Measurements from ENCODE around the gene EPHA7.

Gene EPHA7

DNA sequence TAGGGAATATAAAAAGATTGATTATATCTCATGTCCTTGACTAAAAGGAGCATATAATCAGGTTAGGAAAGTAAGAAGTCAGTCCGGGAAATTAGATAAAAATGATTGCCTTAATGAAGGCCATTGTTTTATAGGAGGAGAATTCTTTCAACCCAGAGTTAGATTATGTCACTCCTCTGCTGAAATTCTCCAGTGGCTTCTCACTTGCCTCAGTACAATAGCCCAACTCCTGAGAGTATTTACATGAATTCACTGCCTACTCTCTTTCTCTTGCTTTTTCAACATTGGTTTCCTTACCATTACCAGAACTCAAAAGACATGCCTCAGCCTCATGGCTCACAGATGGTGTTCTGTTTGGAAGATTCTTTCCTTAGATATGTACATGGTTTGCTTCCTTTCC lies 114.9 kb downstream of the EPHA7 start:
- H3K36me3 ChIP-seq (ENCODE audit: control insufficient read depth in 1 of 2, insufficient read depth in 2 of 2, low read length in 2 of 2) = no peaks in the 10 kb centered on the region
- H3K27ac ChIP-seq (ENCODE audit: low read depth, low read length) = no peak overlapping the region
- no peaks in the 10 kb centered on the region for H3K9me3 ChIP-seq (ENCODE audit: control insufficient read depth in 1 of 2, low read length in 2 of 2)
- no peaks in the 10 kb centered on the region for H3K27me3 ChIP-seq (ENCODE audit: control insufficient read depth in 1 of 2, insufficient read depth in 2 of 2, low read length in 2 of 2)
- H3K4me3 ChIP-seq (ENCODE audit: low read depth in 1 of 2, low read length in 2 of 2) = no peak overlapping the region
- no peaks in the 10 kb centered on the region for H3K4me1 ChIP-seq (ENCODE audit: control insufficient read depth in 1 of 2, insufficient read depth in 2 of 2, low read length in 2 of 2)
- H3K9ac ChIP-seq (ENCODE audit: low read depth in 1 of 2, low read length in 2 of 2) = no peak overlapping the region

GRCh38 chr6:93300661-93301060 lies 118.7 kb downstream of the EPHA7 start:
- Histone ChIP-seq H3K9me3 (ENCODE audit: control insufficient read depth in 1 of 2, low read length in 2 of 2) (no peaks in the 10 kb centered on the region), H3K27ac (ENCODE audit: low read depth, low read length) (no peak overlapping the region), H3K4me3 (ENCODE audit: low read depth in 1 of 2, low read length in 2 of 2) (no peak overlapping the region), H3K4me1 (ENCODE audit: control insufficient read depth in 1 of 2, insufficient read depth in 2 of 2, low read length in 2 of 2) (no peaks in the 10 kb centered on the region), H3K27me3 (ENCODE audit: control insufficient read depth in 1 of 2, insufficient read depth in 2 of 2, low read length in 2 of 2) (no peaks in the 10 kb centered on the region), H3K9ac (ENCODE audit: low read depth in 1 of 2, low read length in 2 of 2) (no peak overlapping the region), H3K36me3 (ENCODE audit: control insufficient read depth in 1 of 2, insufficient read depth in 2 of 2, low read length in 2 of 2) (no peaks in the 10 kb centered on the region)

GRCh38 chr6:93299622-93300021 lies 119.7 kb downstream of the EPHA7 start:
- H3K4me3 ChIP-seq (ENCODE audit: low read depth in 1 of 2, low read length in 2 of 2) = no peak overlapping the region
- H3K36me3 ChIP-seq (ENCODE audit: control insufficient read depth in 1 of 2, insufficient read depth in 2 of 2, low read length in 2 of 2) = no peaks in the 10 kb centered on the region
- H3K27me3 ChIP-seq (ENCODE audit: control insufficient read depth in 1 of 2, insufficient read depth in 2 of 2, low read length in 2 of 2) = no peaks in the 10 kb centered on the region
- no peak overlapping the region for H3K9ac ChIP-seq (ENCODE audit: low read depth in 1 of 2, low read length in 2 of 2)
- no peaks in the 10 kb centered on the region for H3K4me1 ChIP-seq (ENCODE audit: control insufficient read depth in 1 of 2, insufficient read depth in 2 of 2, low read length in 2 of 2)
- no peaks in the 10 kb centered on the region for H3K9me3 ChIP-seq (ENCODE audit: control insufficient read depth in 1 of 2, low read length in 2 of 2)
- no peak overlapping the region for H3K27ac ChIP-seq (ENCODE audit: low read depth, low read length)

DNA sequence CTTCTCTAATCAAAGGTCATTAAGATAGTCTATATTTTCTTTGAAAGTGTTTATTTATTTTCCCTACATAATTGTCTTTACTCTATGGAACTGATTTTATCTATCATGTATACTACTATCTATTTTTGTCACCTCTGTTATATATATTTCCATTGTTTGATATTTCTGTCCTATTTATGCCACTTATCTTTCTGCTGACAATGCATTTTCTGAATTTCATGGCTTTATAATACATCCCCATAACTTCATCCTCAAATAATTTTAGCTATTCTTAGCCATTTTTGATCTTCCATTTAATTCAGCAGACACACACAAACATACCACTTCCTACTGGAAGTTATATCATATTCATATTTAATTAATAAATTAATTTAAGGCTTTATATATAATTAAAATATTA lies 123.7 kb downstream of the EPHA7 start:
- Histone ChIP-seq H3K36me3 (ENCODE audit: control insufficient read depth in 1 of 2, insufficient read depth in 2 of 2, low read length in 2 of 2) (no peaks in the 10 kb centered on the region), H3K4me1 (ENCODE audit: control insufficient read depth in 1 of 2, insufficient read depth in 2 of 2, low read length in 2 of 2) (no peaks in the 10 kb centered on the region), H3K4me3 (ENCODE audit: low read depth in 1 of 2, low read length in 2 of 2) (no peak overlapping the region), H3K27ac (ENCODE audit: low read depth, low read length) (no peak overlapping the region), H3K9me3 (ENCODE audit: control insufficient read depth in 1 of 2, low read length in 2 of 2) (no peaks in the 10 kb centered on the region), H3K27me3 (ENCODE audit: control insufficient read depth in 1 of 2, insufficient read depth in 2 of 2, low read length in 2 of 2) (no peaks in the 10 kb centered on the region), H3K9ac (ENCODE audit: low read depth in 1 of 2, low read length in 2 of 2) (no peak overlapping the region)

- Histone ChIP-seq H3K4me1 (ENCODE audit: control insufficient read depth in 1 of 2, insufficient read depth in 2 of 2, low read length in 2 of 2) (no peaks in the 10 kb centered on the region), H3K4me3 (ENCODE audit: low read depth in 1 of 2, low read length in 2 of 2) (no peak overlapping the region), H3K9me3 (ENCODE audit: control insufficient read depth in 1 of 2, low read length in 2 of 2) (no peaks in the 10 kb centered on the region), H3K36me3 (ENCODE audit: control insufficient read depth in 1 of 2, insufficient read depth in 2 of 2, low read length in 2 of 2) (no peaks in the 10 kb centered on the region), H3K27me3 (ENCODE audit: control insufficient read depth in 1 of 2, insufficient read depth in 2 of 2, low read length in 2 of 2) (no peaks in the 10 kb centered on the region), H3K9ac (ENCODE audit: low read depth in 1 of 2, low read length in 2 of 2) (no peak overlapping the region), H3K27ac (ENCODE audit: low read depth, low read length) (no peak overlapping the region)
Observed at GRCh38 chr6:93294879-93295278, 124.5 kb downstream of the EPHA7 start.

- Histone ChIP-seq H3K27me3 (ENCODE audit: control insufficient read depth in 1 of 2, insufficient read depth in 2 of 2, low read length in 2 of 2) (no peaks in the 10 kb centered on the region), H3K36me3 (ENCODE audit: control insufficient read depth in 1 of 2, insufficient read depth in 2 of 2, low read length in 2 of 2) (no peaks in the 10 kb centered on the region), H3K9ac (ENCODE audit: low read depth in 1 of 2, low read length in 2 of 2) (no peak overlapping the region), H3K4me3 (ENCODE audit: low read depth in 1 of 2, low read length in 2 of 2) (no peak overlapping the region), H3K4me1 (ENCODE audit: control insufficient read depth in 1 of 2, insufficient read depth in 2 of 2, low read length in 2 of 2) (no peaks in the 10 kb centered on the region), H3K27ac (ENCODE audit: low read depth, low read length) (no peak overlapping the region), H3K9me3 (ENCODE audit: control insufficient read depth in 1 of 2, low read length in 2 of 2) (no peaks in the 10 kb centered on the region)
Observed at GRCh38 chr6:93293872-93294271, 125.5 kb downstream of the EPHA7 start.

- no peak overlapping the region for H3K27ac ChIP-seq (ENCODE audit: low read depth, low read length)
Observed at GRCh38 chr6:93293460-93293859, 125.9 kb downstream of the EPHA7 start.

DNA sequence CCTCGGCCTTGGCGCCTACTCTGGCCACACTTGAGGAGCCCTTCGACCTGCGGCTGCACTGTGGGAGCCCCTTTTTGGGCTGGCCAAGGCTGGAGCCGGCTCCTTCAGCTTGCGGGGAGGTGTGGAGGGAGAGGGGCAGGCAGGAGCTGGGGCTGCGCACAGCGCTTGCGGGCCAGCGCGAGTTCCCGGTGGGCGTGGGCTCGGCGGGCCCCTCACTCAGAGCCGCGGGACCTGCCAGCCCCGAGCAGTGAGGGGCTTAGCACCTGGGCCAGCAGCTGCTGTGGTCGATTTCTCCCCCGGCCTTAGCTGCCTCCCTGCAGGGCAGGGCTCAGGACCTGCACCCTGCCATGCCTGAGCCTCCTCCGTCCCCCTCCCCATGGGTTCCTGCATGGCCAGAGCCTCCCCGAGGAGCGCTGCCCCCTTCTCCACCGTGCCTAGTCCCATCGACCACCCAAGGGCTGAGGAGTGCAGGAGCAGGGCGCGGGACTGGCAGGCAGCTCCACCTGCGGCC lies 136.8 kb downstream of the EPHA7 start:
- Histone ChIP-seq H3K4me1 (ENCODE audit: control insufficient read depth in 1 of 2, insufficient read depth in 2 of 2, low read length in 2 of 2) (no peaks in the 10 kb centered on the region), H3K27ac (ENCODE audit: low read depth, low read length) (no peak overlapping the region), H3K36me3 (ENCODE audit: control insufficient read depth in 1 of 2, insufficient read depth in 2 of 2, low read length in 2 of 2) (no peaks in the 10 kb centered on the region), H3K27me3 (ENCODE audit: control insufficient read depth in 1 of 2, insufficient read depth in 2 of 2, low read length in 2 of 2) (no peaks in the 10 kb centered on the region), H3K9me3 (ENCODE audit: control insufficient read depth in 1 of 2, low read length in 2 of 2) (no peaks in the 10 kb centered on the region), H3K9ac (ENCODE audit: low read depth in 1 of 2, low read length in 2 of 2) (no peak overlapping the region), H3K4me3 (ENCODE audit: low read depth in 1 of 2, low read length in 2 of 2) (no peak overlapping the region)

More at GRCh38 chr6:93293460-93293859, 125.9 kb downstream of the EPHA7 start:
- H3K4me1 ChIP-seq (ENCODE audit: control insufficient read depth in 1 of 2, insufficient read depth in 2 of 2, low read length in 2 of 2) = no peaks in the 10 kb centered on the region
- no peaks in the 10 kb centered on the region for H3K36me3 ChIP-seq (ENCODE audit: control insufficient read depth in 1 of 2, insufficient read depth in 2 of 2, low read length in 2 of 2)
- no peaks in the 10 kb centered on the region for H3K27me3 ChIP-seq (ENCODE audit: control insufficient read depth in 1 of 2, insufficient read depth in 2 of 2, low read length in 2 of 2)
- H3K4me3 ChIP-seq (ENCODE audit: low read depth in 1 of 2, low read length in 2 of 2) = no peak overlapping the region
- H3K9ac ChIP-seq (ENCODE audit: low read depth in 1 of 2, low read length in 2 of 2) = no peak overlapping the region
- no peaks in the 10 kb centered on the region for H3K9me3 ChIP-seq (ENCODE audit: control insufficient read depth in 1 of 2, low read length in 2 of 2)

- Histone ChIP-seq H3K9me3 (ENCODE audit: control insufficient read depth in 1 of 2, low read length in 2 of 2) (no peaks in the 10 kb centered on the region), H3K4me1 (ENCODE audit: control insufficient read depth in 1 of 2, insufficient read depth in 2 of 2, low read length in 2 of 2) (no peaks in the 10 kb centered on the region), H3K9ac (ENCODE audit: low read depth in 1 of 2, low read length in 2 of 2) (no peak overlapping the region), H3K27ac (ENCODE audit: low read depth, low read length) (no peak overlapping the region), H3K36me3 (ENCODE audit: control insufficient read depth in 1 of 2, insufficient read depth in 2 of 2, low read length in 2 of 2) (no peaks in the 10 kb centered on the region), H3K27me3 (ENCODE audit: control insufficient read depth in 1 of 2, insufficient read depth in 2 of 2, low read length in 2 of 2) (no peaks in the 10 kb centered on the region), H3K4me3 (ENCODE audit: low read depth in 1 of 2, low read length in 2 of 2) (no peak overlapping the region)
Observed at GRCh38 chr6:93278241-93278640, 141.1 kb downstream of the EPHA7 start.

DNA sequence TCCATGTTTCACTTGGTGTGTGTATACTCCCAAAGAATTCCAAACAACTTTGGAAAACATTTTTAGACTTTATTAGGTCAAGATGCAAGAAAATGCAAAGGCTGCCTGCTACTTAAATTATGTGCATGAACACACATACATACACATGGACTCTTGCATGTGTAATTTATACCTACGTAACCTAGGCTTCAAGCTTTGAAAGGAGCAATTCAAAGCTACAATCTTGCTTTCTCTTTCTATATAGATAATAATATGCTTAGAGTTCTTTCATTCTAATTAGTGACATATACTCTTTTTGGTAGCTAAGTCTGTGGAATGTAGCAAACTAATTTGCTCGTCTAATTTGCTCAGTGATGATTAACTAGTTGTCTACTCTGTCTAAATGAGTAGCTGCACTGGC lies 146.5 kb downstream of the EPHA7 start:
- H3K4me3 ChIP-seq (ENCODE audit: low read depth in 1 of 2, low read length in 2 of 2) = no peak overlapping the region
- no peaks in the 10 kb centered on the region for H3K4me1 ChIP-seq (ENCODE audit: control insufficient read depth in 1 of 2, insufficient read depth in 2 of 2, low read length in 2 of 2)
- H3K36me3 ChIP-seq (ENCODE audit: control insufficient read depth in 1 of 2, insufficient read depth in 2 of 2, low read length in 2 of 2) = no peaks in the 10 kb centered on the region
- no peak overlapping the region for H3K27ac ChIP-seq (ENCODE audit: low read depth, low read length)
- H3K9me3 ChIP-seq (ENCODE audit: control insufficient read depth in 1 of 2, low read length in 2 of 2) = no peaks in the 10 kb centered on the region
- H3K9ac ChIP-seq (ENCODE audit: low read depth in 1 of 2, low read length in 2 of 2) = no peak overlapping the region
- no peaks in the 10 kb centered on the region for H3K27me3 ChIP-seq (ENCODE audit: control insufficient read depth in 1 of 2, insufficient read depth in 2 of 2, low read length in 2 of 2)

- Histone ChIP-seq H3K4me3 (ENCODE audit: low read depth in 1 of 2, low read length in 2 of 2) (no peak overlapping the region), H3K27ac (ENCODE audit: low read depth, low read length) (no peak overlapping the region), H3K27me3 (ENCODE audit: control insufficient read depth in 1 of 2, insufficient read depth in 2 of 2, low read length in 2 of 2) (no peaks in the 10 kb centered on the region), H3K4me1 (ENCODE audit: control insufficient read depth in 1 of 2, insufficient read depth in 2 of 2, low read length in 2 of 2) (no peaks in the 10 kb centered on the region), H3K9ac (ENCODE audit: low read depth in 1 of 2, low read length in 2 of 2) (no peak overlapping the region), H3K9me3 (ENCODE audit: control insufficient read depth in 1 of 2, low read length in 2 of 2) (no peaks in the 10 kb centered on the region), H3K36me3 (ENCODE audit: control insufficient read depth in 1 of 2, insufficient read depth in 2 of 2, low read length in 2 of 2) (no peaks in the 10 kb centered on the region)
Observed at GRCh38 chr6:93272211-93272610, 147.1 kb downstream of the EPHA7 start.
